ENCODE results near the gene CTSK.

CTSK gene

DNA sequence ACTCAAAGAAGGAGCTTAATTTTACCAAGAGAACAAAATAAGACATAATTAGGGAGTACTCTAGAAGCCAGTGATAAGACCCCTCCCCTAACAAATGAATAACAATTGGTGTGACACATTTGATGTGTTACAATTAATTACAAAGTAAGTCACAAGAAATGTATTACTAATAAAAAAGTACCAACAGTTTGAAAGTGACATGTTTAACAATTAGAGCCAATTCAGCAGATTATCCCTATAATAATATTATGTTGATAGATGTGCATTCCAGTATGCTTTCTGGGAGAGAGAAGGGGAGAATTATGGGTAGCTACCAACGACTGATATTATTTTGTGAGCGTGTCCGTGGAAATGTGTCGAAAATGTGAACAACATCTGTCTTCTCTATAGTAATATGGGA, 19.1 kb downstream of the CTSK start:
- Histone ChIP-seq H4K20me1 (ENCODE audit: insufficient read depth, low read length) (no peaks in the 10 kb centered on the region), H3K4me3 (ENCODE audit: low read length) (no peak overlapping the region), H2AFZ (ENCODE audit: low read depth, low read length) (no peak overlapping the region), H3K9ac (ENCODE audit: low read length) (no peak overlapping the region), H3K9me3 (ENCODE audit: insufficient read depth, low read length) (no peaks in the 10 kb centered on the region), H3K4me2 (ENCODE audit: low read length) (no peak overlapping the region), H3K36me3 (replicated peaks; ENCODE audit: low read depth, low read length) (peaks cover under 1% of the 10 kb centered on the region), H3K4me1 (ENCODE audit: low read length) (peaks cover 19% of the 10 kb centered on the region), H3K79me2 (ENCODE audit: low read length) (no peaks in the 10 kb centered on the region), H3K27ac (ENCODE audit: low read length) (no peak overlapping the region), H3K27me3 (ENCODE audit: low read depth, low read length) (no peaks in the 10 kb centered on the region)
- TF ChIP-seq, protein P1, sequence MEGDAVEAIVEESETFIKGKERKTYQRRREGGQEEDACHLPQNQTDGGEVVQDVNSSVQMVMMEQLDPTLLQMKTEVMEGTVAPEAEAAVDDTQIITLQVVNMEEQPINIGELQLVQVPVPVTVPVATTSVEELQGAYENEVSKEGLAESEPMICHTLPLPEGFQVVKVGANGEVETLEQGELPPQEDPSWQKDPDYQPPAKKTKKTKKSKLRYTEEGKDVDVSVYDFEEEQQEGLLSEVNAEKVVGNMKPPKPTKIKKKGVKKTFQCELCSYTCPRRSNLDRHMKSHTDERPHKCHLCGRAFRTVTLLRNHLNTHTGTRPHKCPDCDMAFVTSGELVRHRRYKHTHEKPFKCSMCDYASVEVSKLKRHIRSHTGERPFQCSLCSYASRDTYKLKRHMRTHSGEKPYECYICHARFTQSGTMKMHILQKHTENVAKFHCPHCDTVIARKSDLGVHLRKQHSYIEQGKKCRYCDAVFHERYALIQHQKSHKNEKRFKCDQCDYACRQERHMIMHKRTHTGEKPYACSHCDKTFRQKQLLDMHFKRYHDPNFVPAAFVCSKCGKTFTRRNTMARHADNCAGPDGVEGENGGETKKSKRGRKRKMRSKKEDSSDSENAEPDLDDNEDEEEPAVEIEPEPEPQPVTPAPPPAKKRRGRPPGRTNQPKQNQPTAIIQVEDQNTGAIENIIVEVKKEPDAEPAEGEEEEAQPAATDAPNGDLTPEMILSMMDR (IDR thresholded peaks at IDR 0.05; ENCODE audit: low read depth, low read length), result no peak
- TF ChIP-seq EZH2phosphoT487 (IDR thresholded peaks at IDR 0.05; ENCODE audit: low read depth), result no peak

DNA sequence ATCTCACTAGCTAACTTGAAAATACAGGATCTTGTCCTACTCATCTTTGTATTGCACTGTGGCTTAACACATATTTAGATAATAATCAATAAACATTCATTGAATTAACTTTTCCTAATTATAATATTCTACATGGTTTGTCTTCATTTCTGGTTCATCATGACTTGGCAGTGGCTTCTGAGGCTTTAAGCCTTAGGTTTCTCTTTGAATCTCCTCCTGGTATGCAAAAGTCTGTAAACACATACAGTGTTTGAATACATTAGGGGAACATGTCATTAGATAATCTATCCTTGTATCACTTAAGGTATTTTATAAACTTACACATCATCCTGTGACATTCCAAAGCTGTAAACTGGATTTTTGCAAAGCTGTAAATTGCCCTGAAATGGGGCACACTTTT, 20.6 kb downstream of the CTSK start:
- H3K36me3 ChIP-seq (replicated peaks; ENCODE audit: low read depth, low read length), result no peaks in the 10 kb centered on the region
- no peaks in the 10 kb centered on the region for H3K27me3 ChIP-seq (ENCODE audit: low read depth, low read length)
- no peaks in the 10 kb centered on the region for H3K79me2 ChIP-seq (ENCODE audit: low read length)
- H3K4me1 ChIP-seq (ENCODE audit: low read length), result peaks cover 19% of the 10 kb centered on the region
- 0 out of 2 replicates have a peak overlapping the region, but pooled peaks have one; percentile 9 for H3K27ac ChIP-seq (ENCODE audit: low read length)
- H3K4me3 ChIP-seq (ENCODE audit: low read length), result peak overlapping the region; percentile 32
- TF ChIP-seq, protein P1 (IDR thresholded peaks at IDR 0.05; ENCODE audit: low read depth, low read length), result no peak
- TF ChIP-seq EZH2phosphoT487 (IDR thresholded peaks at IDR 0.05; ENCODE audit: low read depth), result no peak
- no peak overlapping the region for H3K9ac ChIP-seq (ENCODE audit: low read length)
- H3K9me3 ChIP-seq (ENCODE audit: insufficient read depth, low read length), result no peaks in the 10 kb centered on the region
- no peaks in the 10 kb centered on the region for H4K20me1 ChIP-seq (ENCODE audit: insufficient read depth, low read length)
- peak overlapping the region; percentile 51 for H3K4me2 ChIP-seq (ENCODE audit: low read length)
- H2AFZ ChIP-seq (ENCODE audit: low read depth, low read length), result no peak overlapping the region

- TF ChIP-seq, protein P1 (IDR thresholded peaks at IDR 0.05; ENCODE audit: low read depth, low read length), result no peak
- no peak for TF ChIP-seq EZH2phosphoT487 (IDR thresholded peaks at IDR 0.05; ENCODE audit: low read depth)
- H3K9me3 ChIP-seq (ENCODE audit: insufficient read depth, low read length), result 0 out of 2 replicates have a peak, but pooled peaks cover 5% of the 10 kb centered on the region
- H3K4me1 ChIP-seq (ENCODE audit: low read length), result peaks cover 16% of the 10 kb centered on the region
- H2AFZ ChIP-seq (ENCODE audit: low read depth, low read length), result no peak overlapping the region
- H3K27me3 ChIP-seq (ENCODE audit: low read depth, low read length), result no peaks in the 10 kb centered on the region
- H4K20me1 ChIP-seq (ENCODE audit: insufficient read depth, low read length), result no peaks in the 10 kb centered on the region
- H3K4me3 ChIP-seq (ENCODE audit: low read length), result no peak overlapping the region
- no peaks in the 10 kb centered on the region for H3K79me2 ChIP-seq (ENCODE audit: low read length)
- H3K9ac ChIP-seq (ENCODE audit: low read length), result no peak overlapping the region
- no peak overlapping the region for H3K27ac ChIP-seq (ENCODE audit: low read length)
- H3K4me2 ChIP-seq (ENCODE audit: low read length), result no peak overlapping the region
- peaks cover 4% of the 10 kb centered on the region for H3K36me3 ChIP-seq (replicated peaks; ENCODE audit: low read depth, low read length)
Observed at GRCh38 chr1:150780510-150780909, 27.6 kb downstream of the CTSK start.

DNA sequence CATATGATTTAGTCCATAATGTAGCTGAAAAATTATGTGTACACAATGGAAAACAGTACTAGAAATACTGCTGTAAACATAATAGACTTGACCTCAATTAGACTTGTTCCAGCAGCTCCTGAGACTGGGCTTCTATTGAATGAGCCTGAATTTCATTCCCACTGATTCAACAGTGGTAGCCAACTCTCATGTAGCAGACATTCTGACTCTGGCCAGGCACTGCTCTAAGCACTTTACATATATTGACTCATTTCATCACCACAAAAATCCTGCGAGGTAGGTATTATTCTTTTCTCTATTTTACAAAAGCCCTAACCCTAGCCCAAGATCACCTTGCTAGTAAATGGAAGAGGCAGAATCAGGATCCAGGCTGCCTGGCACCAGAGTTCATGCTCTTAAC, 29.7 kb downstream of the CTSK start:
- Histone ChIP-seq H3K9ac (ENCODE audit: low read length) (no peak overlapping the region), H3K27me3 (ENCODE audit: low read depth, low read length) (no peaks in the 10 kb centered on the region), H2AFZ (ENCODE audit: low read depth, low read length) (no peak overlapping the region), H3K27ac (ENCODE audit: low read length) (no peak overlapping the region), H3K4me3 (ENCODE audit: low read length) (no peak overlapping the region), H4K20me1 (ENCODE audit: insufficient read depth, low read length) (no peaks in the 10 kb centered on the region), H3K4me2 (ENCODE audit: low read length) (peak overlapping the region; percentile 13; the same call in 1 of the 2 replicates), H3K9me3 (ENCODE audit: insufficient read depth, low read length) (0 out of 2 replicates have a peak, but pooled peaks cover 5% of the 10 kb centered on the region), H3K79me2 (ENCODE audit: low read length) (no peaks in the 10 kb centered on the region), H3K36me3 (replicated peaks; ENCODE audit: low read depth, low read length) (peaks cover 4% of the 10 kb centered on the region), H3K4me1 (ENCODE audit: low read length) (peaks cover 16% of the 10 kb centered on the region)
- TF ChIP-seq, protein P1 (IDR thresholded peaks at IDR 0.05; ENCODE audit: low read depth, low read length), result no peak
- no peak for TF ChIP-seq EZH2phosphoT487 (IDR thresholded peaks at IDR 0.05; ENCODE audit: low read depth)
